Naive thymus-derived CD4-positive, alpha-beta T cell (primary cell): ENCODE data around the gene ZBTB33. TPM values are rescaled to one million over a fixed set of nuclear protein-coding genes. Genes with fewer than 3 reads are reported as not detected.

Experiments
- ATAC-seq: fragments of 150-1000 bp; cut with Tn5 transposase; 2 replicates; pipeline ENCODE4 v1.10.0; 2021; ENCODE audit warnings: mild to moderate bottlenecking, moderate library complexity
- CTCF ChIA-PET: fragments of 350-600 bp; sonication (Branson Sonifier 250); formaldehyde crosslinking; loops from one replicate; lab custom pipeline; 2021; ENCODE audit warnings: antibody characterized with exemption; lab: Charles Lee
- POLR2A ChIA-PET: fragments of 350-600 bp; sonication (Branson Sonifier 250); formaldehyde crosslinking; loops from one replicate; lab custom pipeline; 2021; ENCODE audit warnings: antibody characterized with exemption, inconsistent platforms; lab: Charles Lee
- DNase-seq, 9 donors: peaks; one replicate each; pipeline versions ENCODE4 v3.0.0 to v3.0.0-alpha.2; 2020 to 2022; ENCODE audit warnings: mixed read lengths in 1 of 9
- H3K27ac ChIP-seq: one replicate; pipeline ENCODE4 v1.7.0; 2013; ENCODE audit warnings: mild to moderate bottlenecking, low read depth, low read length, moderate library complexity
- H3K27me3 ChIP-seq, 2 donors: one replicate each; pipeline ENCODE4 v1.7.0; 2013; ENCODE audit warnings: low read length in 2 of 2, mild to moderate bottlenecking in 2 of 2, moderate library complexity in 2 of 2; ENCODE audit not compliant: control insufficient read depth in 2 of 2, insufficient read depth in 2 of 2
- H3K36me3 ChIP-seq, 3 experiments: 1 replicate in 2 of 3; 2 replicates in 1 of 3; pipeline ENCODE4 v1.7.0; 2013; ENCODE audit warnings: low read length in 3 of 3, mild to moderate bottlenecking in 3 of 3, moderate library complexity in 1 of 3; ENCODE audit not compliant: insufficient read depth in 3 of 3, control insufficient read depth in 2 of 3
- H3K4me1 ChIP-seq, 2 donors: one replicate each; pipeline ENCODE4 v1.7.0; 2013; ENCODE audit warnings: low read length in 2 of 2, mild to moderate bottlenecking in 2 of 2, moderate library complexity in 1 of 2; ENCODE audit not compliant: control insufficient read depth in 2 of 2, insufficient read depth in 2 of 2
- H3K4me3 ChIP-seq: 2 replicates; pipeline ENCODE4 v1.7.0; 2013; ENCODE audit warnings: mild to moderate bottlenecking, low read length
- H3K9me3 ChIP-seq, 3 experiments: 1 replicate in 2 of 3; 2 replicates in 1 of 3; pipeline ENCODE4 v1.7.0; 2013; ENCODE audit warnings: low read length in 3 of 3; ENCODE audit not compliant: control insufficient read depth in 2 of 3
- H3K27ac Mint-ChIP-seq, 9 donors: one replicate each; pipeline ENCODE4 v1.8.0; 2020 to 2022; ENCODE audit warnings: mixed read lengths in 9 of 9, mild to moderate bottlenecking in 8 of 9, moderate library complexity in 5 of 9, inconsistent platforms in 2 of 9
- H3K27me3 Mint-ChIP-seq, 5 donors: one replicate each; pipeline ENCODE4 v1.8.0; 2021 to 2022; ENCODE audit warnings: mixed read lengths in 5 of 5, mild to moderate bottlenecking in 1 of 5
- H3K36me3 Mint-ChIP-seq, 5 donors: one replicate each; pipeline ENCODE4 v1.8.0; 2020 to 2022; ENCODE audit warnings: mixed read lengths in 5 of 5, mild to moderate bottlenecking in 3 of 5, inconsistent platforms in 1 of 5
- H3K4me1 Mint-ChIP-seq, 7 donors: one replicate each; pipeline ENCODE4 v1.8.0; 2020 to 2022; ENCODE audit warnings: mixed read lengths in 7 of 7, mild to moderate bottlenecking in 3 of 7, inconsistent platforms in 1 of 7
- H3K4me3 Mint-ChIP-seq, 10 donors: one replicate each; pipeline ENCODE4 v1.8.0; 2020 to 2022; ENCODE audit warnings: mild to moderate bottlenecking in 10 of 10, mixed read lengths in 10 of 10, moderate library complexity in 6 of 10, inconsistent platforms in 2 of 10
- H3K9me3 Mint-ChIP-seq, 11 donors: one replicate each; pipeline ENCODE4 v1.8.0; 2020 to 2022; ENCODE audit warnings: mixed read lengths in 11 of 11, mild to moderate bottlenecking in 4 of 11, inconsistent platforms in 1 of 11, moderate library complexity in 1 of 11
- intact Hi-C, 2 donors: fragments of 100-400 bp; cut with micrococcal nuclease; formaldehyde crosslinking; loops; one replicate each; pipeline ENCODE4 v1.15.1; 2023
- polyA plus RNA-seq, 2 donors: library from polyadenylated mRNA; unstranded; fragments of 300-500 nt; fragmentation: Illumina TruSeq; gene quantifications; one replicate each; pipeline ENCODE4 v1.2.3, GENCODE V29; 2021
- total RNA-seq, 6 experiments: library from RNA in 5 of 6; stranded (reverse) in 5 of 6; gene quantifications; 1 replicate in 5 of 6; 2 replicates in 1 of 6; pipeline ENCODE4 v1.2.3 and lab custom pipeline; 2021 to 2026

The ZBTB33 gene
- total and polyA plus RNA-seq, 7 experiments from 2014 or later: 13.7 to 30.7 (median 24.6) TPM

GRCh38 chrX:120262859-120263708, 12.5 kb downstream of the ZBTB33 start:
- H3K27ac Mint-ChIP-seq: no peak overlapping the region
- no peaks in the 10 kb centered on the region for H3K9me3 Mint-ChIP-seq
- no peaks in the 10 kb centered on the region for H3K9me3 ChIP-seq
- H3K4me3 ChIP-seq: no peak overlapping the region
- ChIA-PET CTCF (no interaction called here), POLR2A (interaction anchor here (0.9 kb wide), 1 partner anchor 12 kb away, joined by 3 read pairs; no protein-coding TSS in a partner anchor)
- no peaks in the 10 kb centered on the region for H3K4me1 ChIP-seq
- no peaks in the 10 kb centered on the region for H3K27me3 ChIP-seq
- intact Hi-C loops: no loop called here
- no peaks in the 10 kb centered on the region for H3K36me3 ChIP-seq
- peaks cover 0 to 1% (median 0%) of the 10 kb centered on the region in 5 donors for H3K36me3 Mint-ChIP-seq
- H3K4me3 Mint-ChIP-seq: no peak overlapping the region
- ATAC-seq (no peak), DNase-seq (no peak)
- no peaks in the 10 kb centered on the region for H3K27me3 Mint-ChIP-seq
- peaks cover 0 to 3% (median 2%) of the 10 kb centered on the region in 7 donors for H3K4me1 Mint-ChIP-seq
- no peak overlapping the region for H3K27ac ChIP-seq

GRCh38 chrX:120264341-120264740, 13.7 kb downstream of the ZBTB33 start:
- peaks cover 0 to 6% (median 5%) of the 10 kb centered on the region in 7 donors for H3K4me1 Mint-ChIP-seq
- no peaks in the 10 kb centered on the region for H3K36me3 Mint-ChIP-seq

GRCh38 chrX:120269373-120270035, 18.9 kb downstream of the ZBTB33 start:
- Histone ChIP-seq H3K27me3 (no peaks in the 10 kb centered on the region), H3K27ac (peak overlapping the region; percentile 38), H3K4me3 (no peak overlapping the region), H3K9me3 (no peaks in the 10 kb centered on the region), H3K36me3 (no peaks in the 10 kb centered on the region), H3K4me1 (peaks cover 0 to 12% of the 10 kb centered on the region in 2 donors)
- ChIA-PET POLR2A (interaction anchor here (0.6 to 3.3 kb wide), 6 partner anchors 19 to 193 kb away, joined by 3 to 14 read pairs (median 4); partner anchors contain the start of gene ZBTB33), CTCF (interaction anchor here (0.5 to 1.1 kb wide), 3 partner anchors 19 to 183 kb away, joined by 3 to 5 read pairs (median 4); partner anchors contain the start of gene ZBTB33)
- H3K4me3 Mint-ChIP-seq: peak overlapping the region in 2 of 10 donors; percentile 20 to 44
- peaks cover 0 to 1% (median 0%) of the 10 kb centered on the region in 11 donors for H3K9me3 Mint-ChIP-seq
- H3K4me1 Mint-ChIP-seq: peaks cover 2 to 17% (median 14%) of the 10 kb centered on the region in 7 donors
- H3K27me3 Mint-ChIP-seq: peaks cover 0 to 4% (median 0%) of the 10 kb centered on the region in 5 donors
- peak; percentile 98 for ATAC-seq
- intact Hi-C loops: loop anchor here in 1 of 2 donors (1.0 to 2.0 kb wide), 2 partner anchors 19 to 39 kb away; partner anchors contain the start of gene ZBTB33
- H3K36me3 Mint-ChIP-seq: no peaks in the 10 kb centered on the region
- DNase-seq: peak in 7 of 9 donors; percentile 4 to 58 (median 31)
- peak overlapping the region; percentile 34 to 88 (median 76) for H3K27ac Mint-ChIP-seq

More at GRCh38 chrX:120264341-120264740, 13.7 kb downstream of the ZBTB33 start:
- H3K9me3 Mint-ChIP-seq: no peaks in the 10 kb centered on the region
- Histone ChIP-seq H3K4me1 (peaks cover 0 to 4% of the 10 kb centered on the region in 2 donors), H3K4me3 (no peak overlapping the region), H3K9me3 (no peaks in the 10 kb centered on the region), H3K36me3 (no peaks in the 10 kb centered on the region), H3K27ac (no peak overlapping the region), H3K27me3 (no peaks in the 10 kb centered on the region)
- H3K27ac Mint-ChIP-seq: no peak overlapping the region
- ATAC-seq (no peak), DNase-seq (no peak)
- ChIA-PET CTCF (no interaction called here), POLR2A (interaction anchor here (0.9 to 1.6 kb wide), 2 partner anchors 13 to 45 kb away, joined by 3 to 5 read pairs; no protein-coding TSS in a partner anchor)
- no peak overlapping the region for H3K4me3 Mint-ChIP-seq
- H3K27me3 Mint-ChIP-seq: no peaks in the 10 kb centered on the region
- intact Hi-C loops: no loop called here

GRCh38 chrX:120270567-120270966, 20.0 kb downstream of the ZBTB33 start:
- Mint-ChIP-seq H3K27ac (peak overlapping the region in 3 of 9 donors; percentile 11 to 27 (median 19)), H3K36me3 (no peaks in the 10 kb centered on the region), H3K4me1 (peaks cover 2 to 17% (median 14%) of the 10 kb centered on the region in 7 donors), H3K4me3 (no peak overlapping the region), H3K27me3 (peaks cover 0 to 9% (median 0%) of the 10 kb centered on the region in 5 donors), H3K9me3 (peaks cover 0 to 1% (median 0%) of the 10 kb centered on the region in 11 donors)
- intact Hi-C loops: no loop called here
- Histone ChIP-seq H3K27me3 (no peaks in the 10 kb centered on the region), H3K4me3 (no peak overlapping the region), H3K27ac (no peak overlapping the region), H3K4me1 (peaks cover 0 to 12% of the 10 kb centered on the region in 2 donors), H3K9me3 (no peaks in the 10 kb centered on the region), H3K36me3 (no peaks in the 10 kb centered on the region)
- no peak for DNase-seq
- ChIA-PET POLR2A (interaction anchor here (3.3 kb wide), 1 partner anchor 20 kb away, joined by 14 read pairs; the partner anchor contains the start of gene ZBTB33), CTCF (no interaction called here)
- no peak for ATAC-seq

GRCh38 chrX:120271218-120271617, 20.6 kb downstream of the ZBTB33 start:
- Mint-ChIP-seq H3K9me3 (peaks cover 0 to 1% (median 0%) of the 10 kb centered on the region in 11 donors), H3K27me3 (peaks cover 0 to 9% (median 0%) of the 10 kb centered on the region in 5 donors), H3K27ac (peak overlapping the region in 2 of 9 donors; percentile 11 to 27), H3K36me3 (no peaks in the 10 kb centered on the region), H3K4me3 (no peak overlapping the region), H3K4me1 (peaks cover 2 to 17% (median 14%) of the 10 kb centered on the region in 7 donors)
- Histone ChIP-seq H3K27me3 (no peaks in the 10 kb centered on the region), H3K4me1 (peaks cover 0 to 12% of the 10 kb centered on the region in 2 donors), H3K36me3 (no peaks in the 10 kb centered on the region), H3K27ac (no peak overlapping the region), H3K4me3 (no peak overlapping the region), H3K9me3 (no peaks in the 10 kb centered on the region)
- DNase-seq (no peak), ATAC-seq (no peak)
- intact Hi-C loops: no loop called here
- ChIA-PET CTCF (no interaction called here), POLR2A (interaction anchor here (3.3 kb wide), 1 partner anchor 21 kb away, joined by 14 read pairs; the partner anchor contains the start of gene ZBTB33)

- Mint-ChIP-seq H3K36me3 (no peaks in the 10 kb centered on the region), H3K4me3 (no peak overlapping the region), H3K27me3 (peaks cover 0 to 19% (median 0%) of the 10 kb centered on the region in 5 donors), H3K27ac (no peak overlapping the region), H3K9me3 (peaks cover 0 to 1% (median 0%) of the 10 kb centered on the region in 11 donors), H3K4me1 (peaks cover 2 to 12% (median 10%) of the 10 kb centered on the region in 7 donors)
- Histone ChIP-seq H3K36me3 (no peaks in the 10 kb centered on the region), H3K27ac (no peak overlapping the region), H3K27me3 (no peaks in the 10 kb centered on the region), H3K4me3 (no peak overlapping the region), H3K9me3 (no peaks in the 10 kb centered on the region), H3K4me1 (peaks cover 0 to 10% of the 10 kb centered on the region in 2 donors)
- intact Hi-C loops: no loop called here
- ATAC-seq (no peak), DNase-seq (no peak)
- ChIA-PET POLR2A (no interaction called here), CTCF (no interaction called here)
Observed at GRCh38 chrX:120274145-120274544, 23.5 kb downstream of the ZBTB33 start.
